Aorta (tissue), 5 donors: Measurements from ENCODE around the gene CD44. TPM values are rescaled to one million over a fixed set of nuclear protein-coding genes. Genes with fewer than 3 reads are reported as not detected.

Experiments
- ATAC-seq: fragments of 200-7000 bp; cut with Tn5 transposase; one replicate; pipeline ENCODE4 v1.9.1; 2022; ENCODE audit warnings: moderate library complexity; ENCODE audit not compliant: low FRiP score
- DNase-seq, 2 donors: peaks; one replicate each; pipeline ENCODE4 v3.0.0-alpha.2; 2020
- H3K27ac ChIP-seq, 2 donors: one replicate each; pipeline ENCODE4 v1.5.1; 2013; ENCODE audit warnings: low read length in 2 of 2, mild to moderate bottlenecking in 2 of 2, moderate library complexity in 2 of 2, control low read depth in 1 of 2, inconsistent platforms in 1 of 2, low read depth in 1 of 2
- H3K27me3 ChIP-seq, 2 donors: one replicate each; pipeline ENCODE4 v1.6.1; 2013; ENCODE audit warnings: control low read depth in 1 of 2, low read length in 1 of 2, mild to moderate bottlenecking in 1 of 2, moderate library complexity in 1 of 2; ENCODE audit not compliant: insufficient read depth in 2 of 2, control insufficient read depth in 1 of 2
- H3K36me3 ChIP-seq, 2 donors: one replicate each; pipeline ENCODE4 v1.6.1; 2013; ENCODE audit warnings: control low read depth in 1 of 2, low read length in 1 of 2, mild to moderate bottlenecking in 1 of 2; ENCODE audit not compliant: insufficient read depth in 2 of 2, control insufficient read depth in 1 of 2
- H3K4me1 ChIP-seq, 2 donors: one replicate each; pipeline ENCODE4 v1.6.1; 2013; ENCODE audit warnings: low read length in 2 of 2, control low read depth in 1 of 2, mild to moderate bottlenecking in 1 of 2, moderate library complexity in 1 of 2; ENCODE audit not compliant: insufficient read depth in 2 of 2, control insufficient read depth in 1 of 2
- H3K4me3 ChIP-seq, 2 donors: one replicate each; pipeline ENCODE4 v1.5.1; 2013; ENCODE audit warnings: low read length in 2 of 2, control low read depth in 1 of 2, mild to moderate bottlenecking in 1 of 2
- H3K9me3 ChIP-seq: one replicate; pipeline ENCODE4 v1.6.1; 2013; ENCODE audit warnings: mild to moderate bottlenecking, low read length; ENCODE audit not compliant: control insufficient read depth
- WGBS, 2 donors: extraction: QIAGEN DNeasy Blood & Tissue Kit; methylation state at CpG; one replicate each; pipeline ENCODE4 v1.1.7; 2013; 5-methylcytosine and 5-hydroxymethylcytosine counted together
- intact Hi-C, 2 donors: fragments of 100-400 bp; cut with DNase I; formaldehyde crosslinking; loops; one replicate each; pipeline versions ENCODE4 v1.14.2 to v1.15.0; 2022
- polyA plus RNA-seq, 2 donors: library from polyadenylated mRNA; stranded (reverse); fragments of 200-250 nt; gene quantifications; one replicate each; pipeline ENCODE4 v1.2.3, GENCODE V29; 2013
- total RNA-seq, 2 donors: library from RNA; stranded (reverse); fragmentation: NEBNext Ultra II Directional; extraction: Animal tissue kit (Norgen Biotek cat#: 25700); gene quantifications; one replicate each; pipeline ENCODE4 v1.2.1, GENCODE V29; 2021
- donor health status: healthy with polysubstance abuse.
- donor health status: Bipolar disorder and iron deficiency.
- donor health status: DM: no; HTN: no; CAD: no.
- donor health status: DM: no; HTN: no; CAD: no.
- donor health status: DM: yes; HTN: yes; CAD: no.

Gene CD44
- total and polyA plus RNA-seq, 4 donors: 70.0 to 462 (median 217) TPM

GRCh38 chr11:35139722-35140282 is 831 bp downstream of the CD44 start:
- 1 to 5% methylated on average over 8 of the region's 8 CpGs for WGBS, 2 donors
- peak overlapping the region; percentile 79 to 88 for H3K27ac ChIP-seq
- intact Hi-C loops: loop anchor here (5.0 to 10.0 kb wide), 6 partner anchors 37 to 255 kb away; no protein-coding TSS in a partner anchor
- H3K9me3 ChIP-seq: no peaks in the 10 kb centered on the region
- ATAC-seq: peak; percentile 77
- DNase-seq: no peak
- H3K27me3 ChIP-seq: no peaks in the 10 kb centered on the region
- H3K36me3 ChIP-seq: no peaks in the 10 kb centered on the region
- peak overlapping the region; percentile 73 to 74 for H3K4me3 ChIP-seq
- peaks cover 0 to 4% of the 10 kb centered on the region in 2 donors for H3K4me1 ChIP-seq

GRCh38 chr11:35141071-35141470 is 2.1 kb downstream of the CD44 start:
- H3K36me3 ChIP-seq: no peaks in the 10 kb centered on the region
- peak overlapping the region; percentile 46 to 74 for H3K4me3 ChIP-seq
- DNase-seq (no peak), ATAC-seq (no peak)
- peak overlapping the region in 1 of 2 donors; percentile 72 for H3K27ac ChIP-seq
- intact Hi-C loops: loop anchor here (5.0 kb wide), 3 partner anchors 36 to 41 kb away; no protein-coding TSS in a partner anchor
- H3K9me3 ChIP-seq: no peaks in the 10 kb centered on the region
- H3K4me1 ChIP-seq: peaks cover 0 to 7% of the 10 kb centered on the region in 2 donors
- WGBS, 2 donors: 4 to 6% methylated on average over 2 of the region's 2 CpGs
- H3K27me3 ChIP-seq: no peaks in the 10 kb centered on the region

GRCh38 chr11:35141571-35141971 is 2.6 kb downstream of the CD44 start:
- 2 to 10% methylated on average over 9 of the region's 9 CpGs for WGBS, 2 donors
- intact Hi-C loops: loop anchor here (5.0 kb wide), 3 partner anchors 36 to 41 kb away; no protein-coding TSS in a partner anchor
- Histone ChIP-seq H3K27me3 (no peaks in the 10 kb centered on the region), H3K36me3 (no peaks in the 10 kb centered on the region), H3K27ac (peak overlapping the region in 1 of 2 donors; percentile 72), H3K4me3 (peak overlapping the region; percentile 46 to 74), H3K4me1 (peaks cover 0 to 7% of the 10 kb centered on the region in 2 donors), H3K9me3 (no peaks in the 10 kb centered on the region)
- ATAC-seq (no peak), DNase-seq (peak; percentile 79 to 85)

GRCh38 chr11:35142481-35143075 is 3.6 kb downstream of the CD44 start:
- Histone ChIP-seq H3K4me3 (no peak overlapping the region), H3K4me1 (peaks cover 0 to 11% of the 10 kb centered on the region in 2 donors), H3K9me3 (no peaks in the 10 kb centered on the region), H3K36me3 (no peaks in the 10 kb centered on the region), H3K27ac (peak overlapping the region in 1 of 2 donors; percentile 57), H3K27me3 (no peaks in the 10 kb centered on the region)
- ATAC-seq (no peak), DNase-seq (no peak)
- intact Hi-C loops: loop anchor here (5.0 kb wide), 3 partner anchors 35 to 40 kb away; no protein-coding TSS in a partner anchor
- WGBS, 2 donors: 66 to 83% methylated on average over 2 of the region's 2 CpGs

GRCh38 chr11:35143297-35144135 is 4.5 kb downstream of the CD44 start:
- Histone ChIP-seq H3K4me3 (no peak overlapping the region), H3K4me1 (peaks cover 1 to 11% of the 10 kb centered on the region in 2 donors)

GRCh38 chr11:35144136-35144741 is 5.3 kb downstream of the CD44 start:
- ATAC-seq: no peak
- no peaks in the 10 kb centered on the region for H3K27me3 ChIP-seq
- peak; percentile 56 to 75 for DNase-seq
- H3K9me3 ChIP-seq: no peaks in the 10 kb centered on the region
- H3K36me3 ChIP-seq: no peaks in the 10 kb centered on the region
- WGBS, 2 donors: 31 to 38% methylated on average over 10 of the region's 10 CpGs
- peaks cover 1 to 15% of the 10 kb centered on the region in 2 donors for H3K4me1 ChIP-seq
- intact Hi-C loops: loop anchor here (5.0 kb wide), 3 partner anchors 33 to 42 kb away; no protein-coding TSS in a partner anchor
- H3K4me3 ChIP-seq: no peak overlapping the region
- H3K27ac ChIP-seq: peak overlapping the region in 1 of 2 donors; percentile 65

More at GRCh38 chr11:35143297-35144135, 4.5 kb downstream of the CD44 start:
- Histone ChIP-seq H3K36me3 (no peaks in the 10 kb centered on the region), H3K27me3 (no peaks in the 10 kb centered on the region), H3K27ac (peak overlapping the region; percentile 17 to 65), H3K9me3 (no peaks in the 10 kb centered on the region)
- DNase-seq (no peak), ATAC-seq (no peak)
- 54 to 67% methylated on average over 8 of the region's 8 CpGs for WGBS, 2 donors
- intact Hi-C loops: loop anchor here (5.0 kb wide), 3 partner anchors 34 to 41 kb away; no protein-coding TSS in a partner anchor

- no peak for ATAC-seq
- H3K4me3 ChIP-seq: no peak overlapping the region
Observed at GRCh38 chr11:35144806-35145205, 5.8 kb downstream of the CD44 start.

GRCh38 chr11:35145271-35145670 is 6.3 kb downstream of the CD44 start:
- no peak overlapping the region for H3K4me3 ChIP-seq
- no peak overlapping the region for H3K27ac ChIP-seq
- WGBS, 2 donors: 68 to 77% methylated on average over 2 of the region's 2 CpGs

More at GRCh38 chr11:35144806-35145205, 5.8 kb downstream of the CD44 start:
- 11 to 21% methylated on average over 1 of the region's 1 CpG for WGBS, 2 donors
- peak overlapping the region in 1 of 2 donors; percentile 18 for H3K27ac ChIP-seq
- intact Hi-C loops: loop anchor here (5.0 kb wide), 3 partner anchors 32 to 43 kb away; no protein-coding TSS in a partner anchor
- no peak for DNase-seq
- no peaks in the 10 kb centered on the region for H3K36me3 ChIP-seq
- no peaks in the 10 kb centered on the region for H3K27me3 ChIP-seq
- H3K4me1 ChIP-seq: peaks cover 1 to 15% of the 10 kb centered on the region in 2 donors
- no peaks in the 10 kb centered on the region for H3K9me3 ChIP-seq

More at GRCh38 chr11:35145271-35145670, 6.3 kb downstream of the CD44 start:
- intact Hi-C loops: no loop called here
- DNase-seq (peak; percentile 54 to 73), ATAC-seq (no peak)
- Histone ChIP-seq H3K27me3 (no peaks in the 10 kb centered on the region), H3K36me3 (no peaks in the 10 kb centered on the region), H3K9me3 (no peaks in the 10 kb centered on the region), H3K4me1 (peaks cover 1 to 15% of the 10 kb centered on the region in 2 donors)
